HEK293 (cell line): ENCODE results near the gene CCDC127.

ENCODE experiments used
- CTCF ChIA-PET: fragments of 350-600 bp; formaldehyde crosslinking; extraction: SDS; loops from one replicate; lab custom pipeline; 2021; ENCODE audit warnings: antibody characterized with exemption; lab: Yijun Ruan, JAX
- POLR2A ChIA-PET: fragments of 300-600 bp; formaldehyde crosslinking; extraction: SDS; loops from one replicate; lab custom pipeline; 2020; ENCODE audit warnings: antibody characterized with exemption, inconsistent platforms; lab: Yijun Ruan, JAX
- H3K27ac ChIP-seq: fragments of 200-500 bp; sonication (Bioruptor generic); 2 replicates; pipeline ENCODE4 v1.5.1; 2014; ENCODE audit warnings: low read depth, low read length, control low read depth, inconsistent platforms; ENCODE audit errors: extremely low read depth
- H3K36me3 ChIP-seq, 2 experiments: fragments of 200-500 bp in 1 of 2; sonication (Bioruptor generic) in 1 of 2; 1 replicate in 1 of 2; 2 replicates in 1 of 2; pipeline ENCODE4 v1.5.1; 2014 to 2017; ENCODE audit warnings: inconsistent platforms in 2 of 2, low read length in 2 of 2; ENCODE audit not compliant: control insufficient read depth in 2 of 2, insufficient read depth in 1 of 2
- H3K4me1 ChIP-seq: fragments of 200-500 bp; sonication (Bioruptor generic); 2 replicates; pipeline ENCODE4 v1.5.1; 2014; ENCODE audit warnings: mild to moderate bottlenecking, low read length, inconsistent platforms; ENCODE audit not compliant: control insufficient read depth, insufficient read depth
- H3K4me3 ChIP-seq: 2 replicates; pipeline ENCODE4 v1.5.1; 2011; ENCODE audit warnings: low read depth, mild to moderate bottlenecking, control low read depth, low read length, moderate library complexity
- H3K9me3 ChIP-seq: fragments of 200-500 bp; sonication (Bioruptor generic); 2 replicates; pipeline ENCODE4 v1.5.1; 2014; ENCODE audit warnings: low read depth, low read length, inconsistent platforms; ENCODE audit not compliant: control insufficient read depth, insufficient read depth
- FEZF1 ChIP-seq: fragments of 450-650 bp; formaldehyde crosslinking; IDR thresholded peaks from 2 replicates; pipeline ENCODE4 v1.5.1; 2016; ENCODE audit warnings: missing biosample characterization, missing genetic modification characterization
- HOXD13 ChIP-seq: sonication (generic); formaldehyde crosslinking; IDR thresholded peaks from 2 replicates; pipeline ENCODE4 v1.8.0; 2022; ENCODE audit warnings: missing genetic modification reagents, borderline replicate concordance
- KLF9 ChIP-seq: fragments of 450-650 bp; formaldehyde crosslinking; IDR thresholded peaks from 2 replicates; pipeline ENCODE4 v1.5.1; 2016; ENCODE audit warnings: missing biosample characterization, missing genetic modification characterization, low read depth
- MYNN ChIP-seq: fragments of 450-650 bp; formaldehyde crosslinking; IDR thresholded peaks from 2 replicates; pipeline ENCODE4 v1.5.1; 2016; ENCODE audit warnings: missing biosample characterization, missing genetic modification characterization, borderline replicate concordance
- SP2 ChIP-seq: fragments of 450-650 bp; formaldehyde crosslinking; IDR thresholded peaks from 2 replicates; pipeline ENCODE4 v1.5.1; 2016; ENCODE audit warnings: missing biosample characterization, missing genetic modification characterization
- ZBTB1 ChIP-seq: fragments of 450-650 bp; formaldehyde crosslinking; IDR thresholded peaks from 2 replicates; pipeline ENCODE4 v1.5.1; 2016; ENCODE audit warnings: missing biosample characterization, missing genetic modification characterization
- ZBTB7A ChIP-seq: fragments of 450-650 bp; formaldehyde crosslinking; IDR thresholded peaks from 2 replicates; pipeline ENCODE4 v1.5.1; 2016; ENCODE audit warnings: low read depth, missing biosample characterization, missing genetic modification characterization
- ZNF10 ChIP-seq: fragments of 450-650 bp; formaldehyde crosslinking; IDR thresholded peaks from 2 replicates; pipeline ENCODE4 v1.5.1; 2017; ENCODE audit warnings: missing biosample characterization, missing genetic modification characterization
- ZNF239 ChIP-seq: fragments of 450-650 bp; formaldehyde crosslinking; IDR thresholded peaks from 2 replicates; pipeline ENCODE4 v1.5.1; 2016; ENCODE audit warnings: missing biosample characterization, missing genetic modification characterization
- ZNF248 ChIP-seq: fragments of 450-650 bp; formaldehyde crosslinking; IDR thresholded peaks from 2 replicates; pipeline ENCODE4 v1.5.1; 2017; ENCODE audit warnings: missing biosample characterization, missing genetic modification characterization
- ZNF654 ChIP-seq: fragments of 450-650 bp; formaldehyde crosslinking; IDR thresholded peaks from 2 replicates; pipeline ENCODE4 v1.5.1; 2016; ENCODE audit warnings: low read depth, missing biosample characterization, missing genetic modification characterization
- ZNF837 ChIP-seq: fragments of 450-650 bp; formaldehyde crosslinking; IDR thresholded peaks from 2 replicates; pipeline ENCODE4 v1.5.1; 2016; ENCODE audit warnings: missing biosample characterization, missing genetic modification characterization
- TF ChIP-seq, protein P1 (sequence below): fragments of 450-650 bp; formaldehyde crosslinking; IDR thresholded peaks from 2 replicates; pipeline ENCODE4 v1.5.1; 2016; ENCODE audit warnings: missing biosample characterization, missing genetic modification characterization
- TF ChIP-seq, protein P2 (sequence below): fragments of 450-650 bp; formaldehyde crosslinking; IDR thresholded peaks from 2 replicates; pipeline ENCODE4 v1.5.1; 2016; ENCODE audit warnings: missing biosample characterization, missing genetic modification characterization
- TF ChIP-seq, protein P3 (sequence below): fragments of 450-650 bp; formaldehyde crosslinking; IDR thresholded peaks from 2 replicates; pipeline ENCODE4 v1.5.1; 2016; ENCODE audit warnings: missing biosample characterization, missing genetic modification characterization
- TF ChIP-seq, protein P4 (sequence below): fragments of 450-650 bp; formaldehyde crosslinking; IDR thresholded peaks from 2 replicates; pipeline ENCODE4 v1.5.1; 2016; ENCODE audit warnings: missing biosample characterization, missing genetic modification characterization

The CCDC127 gene

DNA sequence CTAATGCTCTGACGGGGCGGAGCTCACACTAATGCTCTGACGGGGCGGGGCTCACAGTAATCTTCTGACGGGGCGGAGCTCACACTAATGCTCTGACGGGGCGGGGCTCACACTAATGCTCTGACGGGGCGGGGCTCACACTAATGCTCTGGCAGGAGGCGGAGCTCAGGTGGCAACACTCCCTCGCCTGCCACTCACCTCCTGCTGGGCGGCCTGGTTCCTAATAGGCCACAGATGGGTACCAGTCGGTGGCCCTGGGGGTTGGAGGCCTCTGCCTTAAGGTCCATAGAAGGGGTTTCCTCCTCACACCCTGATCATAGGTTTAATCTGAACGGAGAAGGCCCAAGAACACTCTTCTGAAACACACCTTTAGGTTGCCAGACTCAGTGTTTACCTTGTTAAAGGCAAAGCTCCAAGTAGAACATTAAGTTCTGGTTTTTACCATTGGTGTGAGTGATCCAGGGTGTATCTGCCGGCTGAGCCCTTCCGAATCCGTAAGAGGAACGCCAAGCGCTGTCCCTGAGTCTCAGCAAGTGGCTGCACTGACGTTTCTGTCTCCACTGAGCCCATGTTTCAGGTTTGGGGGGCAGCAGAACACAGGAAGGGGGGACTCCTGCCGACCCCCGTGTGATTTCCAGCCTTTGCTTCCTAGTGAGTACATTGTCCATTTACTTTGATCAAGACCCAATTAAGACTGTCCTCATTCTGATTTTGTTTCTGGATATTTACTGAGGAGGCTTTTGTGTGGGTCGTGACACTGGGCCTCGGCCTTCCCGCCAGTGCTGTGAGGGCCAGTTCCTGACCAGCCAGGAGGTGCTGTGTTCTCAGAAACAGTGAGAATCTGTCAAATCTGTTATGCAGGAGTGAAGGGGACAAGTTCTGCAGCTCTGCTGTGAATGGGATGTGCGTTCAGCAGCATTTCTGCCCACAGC is 51.2 kb downstream of the CCDC127 start:
- ChIA-PET POLR2A (interaction anchor here (0.6 to 0.7 kb wide), 2 partner anchors 21 to 52 kb away, joined by 3 read pairs; partner anchors contain the start of gene SDHA), CTCF (interaction anchor here (0.6 to 1.3 kb wide), 2 partner anchors 22 to 44 kb away, joined by 3 read pairs; no protein-coding TSS in a partner anchor)
- H3K9me3 ChIP-seq = no peaks in the 10 kb centered on the region
- no peak overlapping the region for H3K4me3 ChIP-seq
- no peaks in the 10 kb centered on the region; the same call in 1 of the 2 replicates for H3K4me1 ChIP-seq
- no peaks in the 10 kb centered on the region for H3K36me3 ChIP-seq
- H3K27ac ChIP-seq = no peak overlapping the region
- TF ChIP-seq FEZF1 (tag by site-specific recombination) (no peak), SP2 (no peak), ZBTB1 (no peak), ZNF10 (no peak), ZNF248 (no peak), MYNN (tag by site-specific recombination) (no peak), ZNF654 (tag by site-specific recombination) (no peak), ZBTB7A (tag by site-specific recombination) (no peak), ZNF837 (tag by site-specific recombination) (no peak), HOXD13 (CRISPR knock-in tag) (no peak), KLF9 (tag by site-specific recombination) (no peak), ZNF239 (tag by site-specific recombination) (no peak)
- TF ChIP-seq, protein P1, sequence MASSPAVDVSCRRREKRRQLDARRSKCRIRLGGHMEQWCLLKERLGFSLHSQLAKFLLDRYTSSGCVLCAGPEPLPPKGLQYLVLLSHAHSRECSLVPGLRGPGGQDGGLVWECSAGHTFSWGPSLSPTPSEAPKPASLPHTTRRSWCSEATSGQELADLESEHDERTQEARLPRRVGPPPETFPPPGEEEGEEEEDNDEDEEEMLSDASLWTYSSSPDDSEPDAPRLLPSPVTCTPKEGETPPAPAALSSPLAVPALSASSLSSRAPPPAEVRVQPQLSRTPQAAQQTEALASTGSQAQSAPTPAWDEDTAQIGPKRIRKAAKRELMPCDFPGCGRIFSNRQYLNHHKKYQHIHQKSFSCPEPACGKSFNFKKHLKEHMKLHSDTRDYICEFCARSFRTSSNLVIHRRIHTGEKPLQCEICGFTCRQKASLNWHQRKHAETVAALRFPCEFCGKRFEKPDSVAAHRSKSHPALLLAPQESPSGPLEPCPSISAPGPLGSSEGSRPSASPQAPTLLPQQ (tag by site-specific recombination) = no peak
- TF ChIP-seq, protein P2, sequence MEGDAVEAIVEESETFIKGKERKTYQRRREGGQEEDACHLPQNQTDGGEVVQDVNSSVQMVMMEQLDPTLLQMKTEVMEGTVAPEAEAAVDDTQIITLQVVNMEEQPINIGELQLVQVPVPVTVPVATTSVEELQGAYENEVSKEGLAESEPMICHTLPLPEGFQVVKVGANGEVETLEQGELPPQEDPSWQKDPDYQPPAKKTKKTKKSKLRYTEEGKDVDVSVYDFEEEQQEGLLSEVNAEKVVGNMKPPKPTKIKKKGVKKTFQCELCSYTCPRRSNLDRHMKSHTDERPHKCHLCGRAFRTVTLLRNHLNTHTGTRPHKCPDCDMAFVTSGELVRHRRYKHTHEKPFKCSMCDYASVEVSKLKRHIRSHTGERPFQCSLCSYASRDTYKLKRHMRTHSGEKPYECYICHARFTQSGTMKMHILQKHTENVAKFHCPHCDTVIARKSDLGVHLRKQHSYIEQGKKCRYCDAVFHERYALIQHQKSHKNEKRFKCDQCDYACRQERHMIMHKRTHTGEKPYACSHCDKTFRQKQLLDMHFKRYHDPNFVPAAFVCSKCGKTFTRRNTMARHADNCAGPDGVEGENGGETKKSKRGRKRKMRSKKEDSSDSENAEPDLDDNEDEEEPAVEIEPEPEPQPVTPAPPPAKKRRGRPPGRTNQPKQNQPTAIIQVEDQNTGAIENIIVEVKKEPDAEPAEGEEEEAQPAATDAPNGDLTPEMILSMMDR (tag by site-specific recombination) = no peak
- TF ChIP-seq, protein P3, sequence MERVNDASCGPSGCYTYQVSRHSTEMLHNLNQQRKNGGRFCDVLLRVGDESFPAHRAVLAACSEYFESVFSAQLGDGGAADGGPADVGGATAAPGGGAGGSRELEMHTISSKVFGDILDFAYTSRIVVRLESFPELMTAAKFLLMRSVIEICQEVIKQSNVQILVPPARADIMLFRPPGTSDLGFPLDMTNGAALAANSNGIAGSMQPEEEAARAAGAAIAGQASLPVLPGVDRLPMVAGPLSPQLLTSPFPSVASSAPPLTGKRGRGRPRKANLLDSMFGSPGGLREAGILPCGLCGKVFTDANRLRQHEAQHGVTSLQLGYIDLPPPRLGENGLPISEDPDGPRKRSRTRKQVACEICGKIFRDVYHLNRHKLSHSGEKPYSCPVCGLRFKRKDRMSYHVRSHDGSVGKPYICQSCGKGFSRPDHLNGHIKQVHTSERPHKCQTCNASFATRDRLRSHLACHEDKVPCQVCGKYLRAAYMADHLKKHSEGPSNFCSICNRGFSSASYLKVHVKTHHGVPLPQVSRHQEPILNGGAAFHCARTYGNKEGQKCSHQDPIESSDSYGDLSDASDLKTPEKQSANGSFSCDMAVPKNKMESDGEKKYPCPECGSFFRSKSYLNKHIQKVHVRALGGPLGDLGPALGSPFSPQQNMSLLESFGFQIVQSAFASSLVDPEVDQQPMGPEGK (tag by site-specific recombination) = no peak
- TF ChIP-seq, protein P4, sequence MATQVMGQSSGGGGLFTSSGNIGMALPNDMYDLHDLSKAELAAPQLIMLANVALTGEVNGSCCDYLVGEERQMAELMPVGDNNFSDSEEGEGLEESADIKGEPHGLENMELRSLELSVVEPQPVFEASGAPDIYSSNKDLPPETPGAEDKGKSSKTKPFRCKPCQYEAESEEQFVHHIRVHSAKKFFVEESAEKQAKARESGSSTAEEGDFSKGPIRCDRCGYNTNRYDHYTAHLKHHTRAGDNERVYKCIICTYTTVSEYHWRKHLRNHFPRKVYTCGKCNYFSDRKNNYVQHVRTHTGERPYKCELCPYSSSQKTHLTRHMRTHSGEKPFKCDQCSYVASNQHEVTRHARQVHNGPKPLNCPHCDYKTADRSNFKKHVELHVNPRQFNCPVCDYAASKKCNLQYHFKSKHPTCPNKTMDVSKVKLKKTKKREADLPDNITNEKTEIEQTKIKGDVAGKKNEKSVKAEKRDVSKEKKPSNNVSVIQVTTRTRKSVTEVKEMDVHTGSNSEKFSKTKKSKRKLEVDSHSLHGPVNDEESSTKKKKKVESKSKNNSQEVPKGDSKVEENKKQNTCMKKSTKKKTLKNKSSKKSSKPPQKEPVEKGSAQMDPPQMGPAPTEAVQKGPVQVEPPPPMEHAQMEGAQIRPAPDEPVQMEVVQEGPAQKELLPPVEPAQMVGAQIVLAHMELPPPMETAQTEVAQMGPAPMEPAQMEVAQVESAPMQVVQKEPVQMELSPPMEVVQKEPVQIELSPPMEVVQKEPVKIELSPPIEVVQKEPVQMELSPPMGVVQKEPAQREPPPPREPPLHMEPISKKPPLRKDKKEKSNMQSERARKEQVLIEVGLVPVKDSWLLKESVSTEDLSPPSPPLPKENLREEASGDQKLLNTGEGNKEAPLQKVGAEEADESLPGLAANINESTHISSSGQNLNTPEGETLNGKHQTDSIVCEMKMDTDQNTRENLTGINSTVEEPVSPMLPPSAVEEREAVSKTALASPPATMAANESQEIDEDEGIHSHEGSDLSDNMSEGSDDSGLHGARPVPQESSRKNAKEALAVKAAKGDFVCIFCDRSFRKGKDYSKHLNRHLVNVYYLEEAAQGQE (tag by site-specific recombination) = no peak
